Activated CD8-positive, alpha-beta memory T cell treated with anti-CD3 and anti-CD28 coated beads, Interleukin-2, amount 50 U/mL, for 1 hour (primary cell): Measurements from ENCODE around the gene ERC1.
"Not testable (repeated sequence)": the region's sequence is repeated elsewhere in the genome, so short reads cannot be mapped to it uniquely, and the experiment has no call there.

Experiments
- DNase-seq: peaks from one replicate; pipeline ENCODE4 v3.0.0-alpha.2; 2020; ENCODE audit errors: extremely low read depth

ERC1 gene

DNA sequence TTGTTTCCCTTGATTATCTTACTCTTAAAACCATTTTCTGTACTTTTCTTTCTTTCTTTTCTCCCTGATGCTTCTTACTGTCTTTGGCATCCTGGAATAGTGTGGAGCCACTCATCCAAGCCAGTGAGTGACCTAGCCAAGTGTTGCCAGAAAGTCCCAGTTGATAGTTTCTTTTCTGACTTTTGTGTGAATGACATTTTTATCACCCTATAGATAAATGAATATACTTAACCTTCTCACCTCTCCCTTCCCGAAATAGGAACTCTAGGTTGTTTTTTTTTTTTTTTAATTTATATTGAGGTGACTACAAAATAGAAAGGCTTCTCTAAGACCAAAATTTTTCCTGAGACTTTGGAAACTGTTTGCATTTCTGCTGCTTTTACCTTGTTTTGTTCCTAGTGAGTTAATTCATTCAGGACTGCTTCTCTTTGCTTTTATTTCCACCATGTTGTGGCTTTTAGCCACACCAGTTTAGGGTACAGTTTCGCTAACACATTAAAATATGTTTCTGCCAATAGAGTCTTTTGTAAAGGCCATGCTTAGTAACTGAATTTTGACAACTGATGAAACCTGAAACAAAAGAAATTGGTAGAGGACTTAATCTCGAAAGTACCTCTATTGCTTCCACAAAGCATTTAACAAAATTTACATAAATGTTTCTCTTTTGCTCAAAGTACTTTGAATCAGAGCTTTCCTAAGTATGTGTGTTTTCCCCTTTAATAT, 194.6 kb downstream of the ERC1 start:
- DNase-seq: no peak

DNA sequence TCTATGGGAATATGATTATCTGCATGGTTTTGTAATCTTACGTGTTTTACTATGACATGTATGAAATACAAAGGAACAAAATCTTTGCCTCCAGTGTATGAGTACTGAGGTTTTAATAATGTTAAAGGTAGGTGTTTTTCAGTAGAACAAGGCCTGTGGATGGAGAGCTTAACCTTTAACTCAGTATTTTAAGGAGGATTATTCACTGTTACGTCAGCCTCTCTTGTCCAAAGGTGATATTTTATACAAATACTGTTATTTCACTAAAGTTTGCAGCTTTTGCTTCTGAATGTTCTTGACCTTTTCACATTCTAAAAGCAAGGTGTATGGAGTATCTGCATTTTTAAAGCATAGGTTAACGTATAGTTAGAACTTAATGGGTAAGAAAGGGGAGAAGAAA, 195.3 kb downstream of the ERC1 start:
- no peak for DNase-seq

DNA sequence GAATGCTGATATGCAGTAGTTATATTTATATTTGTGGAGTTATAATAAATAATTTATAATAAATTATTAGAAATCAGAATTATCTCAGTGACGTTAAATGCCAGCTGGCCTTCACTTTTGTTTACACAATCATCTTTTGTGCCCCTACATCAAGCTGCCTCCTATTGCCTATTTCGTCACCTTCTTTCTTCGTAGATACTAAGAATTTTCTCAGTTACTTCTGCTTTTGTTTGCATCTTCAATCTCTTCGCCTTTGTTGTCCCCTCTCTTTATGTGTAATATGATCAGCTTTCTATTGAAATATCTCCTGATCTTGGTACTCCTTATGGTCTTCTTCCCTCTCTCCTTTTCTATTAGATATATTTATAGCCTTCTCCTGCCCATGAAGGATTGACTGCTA, 197.0 kb downstream of the ERC1 start:
- no peak for DNase-seq

DNA sequence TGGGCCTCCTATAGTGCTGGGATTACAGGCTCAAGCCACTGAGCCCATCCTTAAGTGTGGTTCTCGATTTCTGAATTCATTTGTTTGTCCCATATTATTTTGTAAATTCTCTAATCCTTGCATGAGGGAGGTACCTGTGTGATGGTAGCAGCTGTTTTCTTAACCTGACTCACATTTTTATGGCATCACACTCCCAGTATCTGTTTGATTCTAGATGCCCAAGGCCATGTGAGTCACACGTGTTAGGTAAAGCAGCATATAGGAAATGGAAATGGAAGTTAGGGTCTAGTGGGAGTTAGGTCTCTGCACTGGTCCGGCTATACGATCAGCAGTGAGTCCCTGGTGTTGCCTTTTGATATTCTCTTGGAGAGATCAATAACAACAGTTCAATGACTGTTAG, 198.1 kb downstream of the ERC1 start:
- no peak for DNase-seq

DNA sequence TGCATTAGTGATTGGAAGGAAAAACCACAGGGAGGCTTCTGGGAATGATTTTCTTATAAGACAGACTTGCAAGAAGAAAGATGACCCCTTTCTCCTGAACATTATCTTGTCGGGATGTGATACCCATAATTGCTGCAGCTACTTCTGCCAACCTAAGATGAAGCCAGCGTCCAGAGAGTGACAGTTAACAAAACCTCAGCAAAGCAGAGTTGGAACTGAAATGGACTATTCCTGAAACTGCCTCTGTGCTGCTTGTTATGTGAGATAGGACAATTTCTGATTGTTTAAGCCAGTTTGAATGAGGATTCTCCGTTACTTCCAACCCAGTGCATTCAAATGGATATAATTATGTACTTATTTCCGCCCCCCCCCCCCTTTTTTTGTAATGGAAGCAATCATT, 204.5 kb downstream of the ERC1 start:
- no peak for DNase-seq

DNA sequence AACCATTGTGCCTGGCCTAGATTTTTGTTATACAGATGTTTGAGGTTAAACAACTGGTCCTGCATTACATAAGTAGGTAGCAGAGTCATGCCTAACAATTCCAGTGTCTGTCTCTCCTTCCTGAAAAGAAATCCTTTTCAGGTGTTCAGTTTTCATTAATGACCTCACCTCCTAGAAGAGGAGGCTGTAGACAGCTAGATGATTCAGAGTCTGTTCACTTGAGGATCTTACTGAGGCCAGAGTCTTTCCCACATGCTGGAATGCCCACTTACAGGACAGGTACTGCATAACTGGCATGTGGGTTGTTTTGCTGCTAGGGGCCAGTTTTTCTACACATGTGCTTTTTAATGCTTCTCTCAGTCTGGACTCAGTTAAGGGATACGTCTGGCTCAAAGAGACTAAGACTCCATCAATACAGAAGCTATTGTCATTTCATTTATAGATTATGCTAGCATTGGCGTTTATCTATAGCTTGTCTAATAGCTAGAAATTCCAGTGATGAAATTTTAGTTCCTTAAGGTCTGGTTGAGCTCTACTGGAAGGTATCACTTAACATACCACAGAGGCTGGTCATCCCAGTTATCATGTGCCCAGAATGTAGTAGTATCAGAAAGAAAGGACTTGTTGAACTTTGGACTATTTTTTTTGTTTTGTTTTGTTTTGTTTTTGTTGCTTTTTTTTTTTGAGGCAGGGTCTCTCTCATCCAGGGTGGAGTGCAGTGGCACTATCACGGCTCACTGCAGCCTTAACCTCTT, 206.4 kb downstream of the ERC1 start:
- no peak for DNase-seq

DNA sequence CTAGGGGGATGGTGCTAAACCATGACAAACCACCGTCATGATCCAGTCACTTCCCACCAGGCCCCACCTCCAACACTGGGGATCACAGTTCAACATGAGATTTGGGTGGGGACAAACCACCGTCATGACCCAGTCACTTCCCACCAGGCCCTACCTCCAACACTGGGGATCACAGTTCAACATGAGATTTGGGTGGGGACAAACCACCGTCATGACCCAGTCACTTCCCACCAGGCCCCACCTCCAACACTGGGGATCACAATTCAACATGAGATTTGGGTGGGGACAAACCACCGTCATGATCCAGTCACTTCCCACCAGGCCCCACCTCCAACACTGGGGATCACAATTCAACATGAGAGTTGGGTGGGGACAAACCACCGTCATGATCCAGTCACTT, 207.8 kb downstream of the ERC1 start:
- DNase-seq: not testable (repeated sequence)

DNA sequence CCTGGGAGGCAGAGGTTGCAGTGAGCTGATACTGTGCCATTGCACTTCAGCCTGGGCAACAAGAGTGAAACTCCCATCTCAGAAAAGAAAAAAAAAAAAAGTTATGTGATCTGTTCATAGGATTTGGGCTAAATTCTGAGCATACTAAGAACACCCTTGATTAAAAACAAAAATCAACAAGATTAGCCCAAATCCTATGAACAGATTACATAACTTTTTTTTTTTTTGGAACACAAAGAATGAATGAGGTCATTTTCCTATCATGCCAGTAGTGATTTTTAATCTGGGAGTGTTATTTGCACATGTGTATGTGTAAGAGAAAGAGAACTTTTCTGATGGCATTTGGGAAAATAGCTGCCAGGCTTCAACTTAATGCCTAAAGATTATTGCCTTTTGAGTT, 208.7 kb downstream of the ERC1 start:
- DNase-seq: no peak

DNA sequence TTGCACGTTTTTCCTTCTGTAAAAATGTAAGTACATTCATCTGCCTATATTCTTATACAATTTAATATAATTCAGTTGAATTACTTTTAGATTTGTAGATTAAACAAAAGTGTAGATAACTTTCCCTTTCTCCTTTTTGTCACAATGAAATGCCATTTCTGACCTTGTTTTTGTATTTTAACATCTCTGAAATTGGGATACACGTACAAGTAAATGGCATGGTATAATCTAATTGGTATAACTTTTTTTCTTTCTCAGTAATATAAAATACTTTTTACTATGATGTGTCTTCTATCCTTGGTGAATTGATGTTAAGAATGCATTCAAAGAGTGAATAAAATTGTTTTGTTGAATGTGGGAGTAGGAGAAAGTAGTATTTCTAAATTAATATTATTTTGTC, 210.0 kb downstream of the ERC1 start:
- DNase-seq: no peak

DNA sequence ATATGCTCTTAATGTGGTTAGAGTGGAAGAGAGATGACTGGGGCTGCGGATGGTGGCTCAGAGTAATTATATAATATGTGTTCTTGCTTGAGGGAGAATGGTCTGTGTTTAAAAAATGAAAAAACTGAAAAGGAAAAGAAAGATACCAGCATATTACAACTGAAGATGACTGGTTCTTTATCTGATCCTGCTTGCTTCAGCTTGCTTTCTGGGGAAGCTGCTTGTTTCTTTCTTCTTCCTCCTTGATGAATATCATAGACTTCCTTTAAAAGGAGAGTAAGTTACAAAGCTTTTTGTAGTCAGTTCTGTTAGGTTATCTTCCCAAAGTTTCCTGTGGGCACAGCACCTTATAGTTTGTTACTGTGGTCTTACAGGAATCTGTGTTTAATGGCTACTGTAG, 210.9 kb downstream of the ERC1 start:
- no peak for DNase-seq

DNA sequence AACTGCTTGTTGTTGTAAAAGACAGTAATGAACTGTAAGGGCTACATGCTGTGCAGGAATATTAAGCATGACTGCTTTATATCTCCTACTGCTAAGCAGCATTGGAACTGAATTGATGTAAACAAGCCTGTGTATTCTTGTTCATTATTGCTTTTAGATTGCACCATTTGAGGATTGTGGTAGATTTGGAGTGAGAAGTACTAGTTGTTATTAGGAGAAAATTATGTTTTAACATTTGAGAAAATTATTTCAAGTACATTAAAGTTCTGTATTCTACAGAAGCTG, 212.7 kb downstream of the ERC1 start:
- no peak for DNase-seq

DNA sequence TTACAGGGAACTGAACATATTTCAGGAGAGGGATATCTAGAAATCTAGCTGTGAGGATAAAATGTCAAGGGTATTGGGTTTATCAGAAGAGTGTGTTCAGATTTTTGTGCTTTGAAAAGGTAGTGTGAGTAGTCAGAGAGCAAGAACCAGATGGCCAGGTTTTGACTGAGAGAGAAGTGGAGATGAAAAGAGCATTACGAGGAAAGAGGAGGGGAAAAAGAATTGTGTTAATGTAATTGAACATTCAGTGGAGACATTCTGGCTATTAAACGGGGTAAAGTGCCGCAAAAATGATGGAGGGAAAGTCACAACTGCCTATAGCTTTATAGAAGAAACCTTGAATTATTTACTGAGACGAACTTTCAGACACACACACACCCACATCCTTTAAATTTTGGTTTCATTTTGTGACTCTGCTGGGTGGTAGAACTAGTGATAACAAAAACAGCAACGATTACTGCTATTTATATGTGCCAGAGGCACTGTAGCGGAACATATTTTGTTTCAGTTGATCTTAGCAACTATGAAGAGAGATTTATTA, 213.6 kb downstream of the ERC1 start:
- no peak for DNase-seq

DNA sequence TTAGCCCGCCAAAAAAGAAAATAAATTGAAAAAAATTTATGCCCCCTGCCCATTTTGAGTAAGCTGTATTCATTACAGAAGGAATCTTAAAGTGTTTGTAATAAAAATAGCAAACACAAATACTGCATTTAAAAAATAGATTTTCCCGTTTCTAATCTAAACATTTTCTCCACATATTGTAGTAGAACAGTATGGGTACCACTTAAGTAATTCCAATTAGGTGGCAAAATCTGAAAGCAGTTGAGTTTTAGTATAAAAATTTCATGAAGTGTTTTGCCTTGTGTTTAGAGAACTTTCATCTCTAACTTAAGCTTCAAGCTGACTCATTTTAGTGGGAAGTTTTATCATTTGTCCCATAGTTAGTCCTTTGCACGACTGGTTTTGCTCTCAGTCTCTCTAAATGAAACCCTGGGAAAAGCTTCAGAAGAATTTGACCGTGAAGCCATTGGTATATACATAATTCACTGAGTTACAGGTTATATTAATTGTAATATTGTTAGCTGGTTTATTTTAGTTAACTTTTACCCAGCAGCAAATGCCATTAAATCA, 214.6 kb downstream of the ERC1 start:
- no peak for DNase-seq

DNA sequence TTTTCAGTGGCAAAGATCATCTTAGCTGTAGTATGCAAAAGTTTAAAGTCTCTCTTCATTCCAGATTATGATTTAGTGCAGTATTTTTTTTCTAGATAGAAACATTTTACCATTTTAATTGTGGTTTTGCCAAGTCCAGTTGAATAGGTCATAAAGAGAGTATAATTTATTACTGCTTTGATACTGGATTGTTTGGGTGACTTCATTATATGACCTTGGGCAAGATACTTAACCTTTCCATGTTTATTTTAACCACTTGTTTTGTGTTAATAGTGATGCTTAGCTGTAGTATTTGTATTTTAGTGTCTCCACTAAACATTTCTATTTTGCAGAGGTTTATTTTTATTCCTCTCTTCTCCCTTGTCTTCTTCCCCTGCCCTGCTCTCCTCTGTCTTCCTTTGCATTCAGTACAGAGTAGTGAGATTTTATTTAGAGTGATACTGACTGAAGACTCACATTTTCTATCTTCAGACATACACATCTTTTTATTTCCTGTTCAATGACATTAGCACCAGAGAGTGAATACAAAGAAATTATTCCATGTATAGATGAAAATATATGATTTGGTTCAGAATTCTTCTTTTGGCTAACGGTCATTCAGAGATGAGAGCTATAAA, 215.2 kb downstream of the ERC1 start:
- DNase-seq: no peak

DNA sequence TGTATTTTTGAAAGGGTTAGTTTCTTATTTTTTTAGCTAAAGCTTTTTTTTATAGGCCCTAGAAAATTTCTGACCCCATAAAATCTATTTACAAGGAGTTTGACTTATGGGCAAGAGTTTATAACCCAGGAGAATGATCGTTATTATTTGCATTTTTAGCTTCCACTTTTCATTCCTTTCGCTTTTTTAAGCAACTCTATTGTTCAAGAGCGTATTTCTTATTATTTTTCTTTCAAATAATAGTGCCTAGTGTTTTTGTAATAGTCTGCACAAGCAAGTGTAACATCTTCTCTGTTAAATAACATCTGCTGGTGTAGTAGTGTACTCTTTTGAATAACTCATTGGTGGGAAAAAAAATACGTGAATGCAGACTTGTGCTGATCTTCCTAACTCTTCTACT, 216.3 kb downstream of the ERC1 start:
- no peak for DNase-seq

DNA sequence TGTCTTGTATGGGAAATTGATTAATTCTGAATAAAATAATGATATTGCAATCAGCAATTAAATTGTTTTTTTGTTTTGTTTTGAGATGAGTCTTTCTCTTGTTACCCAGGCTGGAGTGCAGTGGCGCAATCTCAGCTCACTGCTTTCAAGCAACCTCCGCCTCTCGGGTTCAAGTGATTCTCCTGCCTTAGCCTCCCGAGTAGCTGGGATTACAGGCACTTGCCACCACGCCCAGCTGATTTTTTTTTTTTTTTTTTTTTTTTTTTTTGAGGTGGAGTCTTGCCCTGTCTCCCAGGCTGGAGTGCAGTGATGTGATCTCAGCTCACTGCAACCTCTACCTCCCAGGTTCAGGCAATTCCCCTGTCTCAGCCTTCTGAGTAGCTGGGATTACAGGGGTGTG, 217.7 kb downstream of the ERC1 start:
- not testable (repeated sequence) for DNase-seq

DNA sequence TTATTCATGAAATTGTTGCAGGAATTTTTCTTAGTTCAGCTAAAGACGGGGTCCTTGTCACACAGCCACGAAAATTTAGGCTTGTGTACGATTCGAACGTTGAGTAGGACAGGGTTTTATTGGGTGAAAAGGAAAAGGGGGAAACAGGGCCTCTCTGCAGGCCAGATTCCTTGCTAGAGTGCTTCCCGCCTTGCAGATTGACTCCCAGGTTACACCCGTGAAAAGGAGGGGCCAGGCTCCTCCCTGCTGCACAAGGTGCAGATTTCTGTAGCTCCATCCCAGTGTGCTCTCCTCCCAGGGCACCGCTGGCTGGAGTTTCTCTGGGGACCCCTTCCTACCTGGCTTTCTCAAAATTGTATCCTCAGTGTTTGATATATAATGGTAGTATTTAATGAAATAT, 221.5 kb downstream of the ERC1 start:
- DNase-seq: no peak

DNA sequence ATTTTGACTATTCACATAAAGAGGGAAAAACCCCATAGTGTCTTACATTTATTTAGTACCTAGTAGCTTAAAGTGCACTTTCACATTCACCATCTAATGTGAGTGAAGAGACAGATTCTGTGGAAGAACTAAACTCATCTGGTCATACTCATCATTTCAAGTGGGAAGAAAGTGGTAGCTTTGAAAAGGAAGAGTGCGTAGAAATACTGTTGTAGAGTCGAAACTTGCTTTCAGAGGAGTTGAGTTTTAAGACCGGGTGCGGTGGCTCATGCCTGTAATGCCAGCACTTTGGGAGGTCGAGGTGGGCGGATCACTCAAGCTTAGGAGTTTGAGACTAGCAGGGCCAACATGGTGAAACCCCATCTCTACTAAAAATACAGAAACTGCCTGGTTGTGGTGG, 222.2 kb downstream of the ERC1 start:
- DNase-seq: no peak

DNA sequence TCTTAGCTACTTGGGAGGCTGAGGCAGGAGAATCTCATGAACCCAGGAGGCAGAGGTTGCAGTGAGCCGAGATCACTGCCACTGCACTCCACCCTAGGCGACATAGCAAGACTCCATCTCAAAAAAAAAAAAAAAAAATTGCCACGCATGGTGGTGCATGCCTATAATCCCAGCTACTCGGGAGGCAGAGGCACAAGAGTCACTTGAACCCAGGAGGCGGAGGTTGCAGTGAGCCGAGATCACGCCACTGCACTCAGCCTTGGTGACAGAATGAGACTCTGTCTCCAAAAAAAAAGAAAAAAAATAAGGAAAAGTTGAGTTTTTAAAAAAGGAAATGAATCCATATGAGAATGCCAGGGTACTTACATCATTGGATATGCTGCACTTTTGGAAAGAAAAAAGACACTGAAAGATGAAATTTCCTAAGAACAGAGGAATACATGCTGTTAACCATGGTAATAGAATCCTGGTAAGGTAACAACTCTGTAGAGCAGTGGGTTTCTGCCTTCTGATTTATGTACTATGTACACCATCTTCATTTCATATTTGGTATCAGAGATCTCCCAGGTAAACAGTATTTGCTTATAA, 222.7 kb downstream of the ERC1 start:
- no peak for DNase-seq

DNA sequence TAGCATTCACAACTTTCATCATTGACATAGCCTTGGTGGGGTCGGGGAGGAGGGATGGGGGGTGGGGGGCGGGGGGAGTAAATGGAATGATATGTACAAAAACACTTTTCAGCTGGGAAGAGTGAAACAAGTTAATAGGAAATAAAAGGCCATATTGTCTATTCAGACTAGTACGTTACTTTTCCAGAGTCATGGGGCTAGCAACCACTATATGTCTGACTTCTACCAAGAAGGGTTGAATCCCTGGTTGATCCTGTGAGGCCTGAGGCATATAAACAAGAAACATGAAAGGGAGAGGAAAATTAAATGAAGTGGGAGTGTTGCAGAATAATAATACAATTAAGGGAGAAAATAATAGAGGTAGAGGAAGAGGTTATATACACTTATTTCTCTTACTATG, 225.5 kb downstream of the ERC1 start:
- no peak for DNase-seq

DNA sequence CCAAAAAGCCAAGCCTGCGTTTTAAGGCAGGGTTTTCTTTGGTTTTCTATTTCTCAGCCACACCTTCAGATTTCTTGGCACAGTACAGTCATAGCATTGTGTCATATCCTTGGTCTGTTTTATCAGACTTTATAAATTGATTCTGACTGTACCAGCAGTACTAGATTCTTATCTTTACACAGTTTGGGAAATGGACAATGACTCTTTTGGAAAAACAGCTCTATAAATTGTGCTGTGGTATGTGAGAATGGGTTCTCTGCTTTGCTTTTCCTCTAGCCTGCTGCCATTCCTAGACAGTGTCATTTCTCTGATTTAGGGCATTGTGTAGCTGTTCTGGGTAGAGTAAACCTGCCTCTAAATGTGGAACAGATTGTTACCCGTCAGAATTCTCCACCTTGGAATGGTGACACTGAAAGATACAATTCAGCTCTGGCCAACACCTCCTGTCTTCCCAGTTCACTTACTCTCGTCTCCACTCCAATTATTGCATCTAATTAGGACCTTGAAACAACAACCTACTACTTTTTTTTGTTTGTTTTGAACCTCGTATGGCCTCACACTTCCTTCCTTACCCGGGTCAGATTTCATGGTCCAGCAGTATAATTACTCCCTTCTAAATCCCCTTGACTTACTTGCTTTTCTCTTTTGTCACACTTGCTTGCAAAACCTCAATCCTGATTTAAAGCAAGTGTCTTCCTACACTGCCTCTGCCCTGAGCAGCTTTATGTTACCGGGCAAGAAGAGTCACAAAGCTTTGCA, 226.3 kb downstream of the ERC1 start:
- DNase-seq: no peak

DNA sequence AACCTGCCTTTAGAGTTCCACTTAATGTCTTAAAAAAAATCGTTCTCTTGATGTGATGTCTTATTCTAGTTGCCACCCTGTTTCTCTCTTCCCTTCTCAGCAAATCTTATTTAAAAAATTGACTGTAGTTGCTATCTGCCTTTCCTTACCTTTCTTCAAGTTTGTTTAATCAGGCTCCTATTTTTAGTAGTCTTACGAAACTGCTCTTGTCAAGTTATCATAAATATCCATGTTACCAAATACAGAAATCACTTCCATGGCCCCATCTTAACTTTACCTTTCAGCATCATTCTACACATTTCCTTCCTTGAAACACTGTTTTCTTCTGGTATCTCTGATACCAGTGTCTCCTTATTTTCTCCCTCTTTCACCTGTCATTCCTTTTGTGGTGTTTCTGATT, 227.3 kb downstream of the ERC1 start:
- no peak for DNase-seq
